Testis (tissue), 2 donors: ENCODE measurements around the gene TTL.

Source experiments
- POLR2A ChIP-seq: fragments of 450-650 bp; IDR thresholded peaks from one replicate; pipeline ENCODE4 v1.6.1; 2017; ENCODE audit warnings: antibody characterized with exemption, mild to moderate bottlenecking, moderate library complexity
- TF ChIP-seq, protein P1 (sequence below), 3 experiments: fragments of 450-650 bp in 2 of 3; fragments of 200-600 bp in 1 of 3; sonication (generic) in 1 of 3; IDR thresholded peaks; one replicate each; pipeline ENCODE4 v1.5.1; 2016 to 2019; ENCODE audit warnings: antibody characterized with exemption in 3 of 3, mild to moderate bottlenecking in 2 of 3, moderate library complexity in 1 of 3

DNA sequence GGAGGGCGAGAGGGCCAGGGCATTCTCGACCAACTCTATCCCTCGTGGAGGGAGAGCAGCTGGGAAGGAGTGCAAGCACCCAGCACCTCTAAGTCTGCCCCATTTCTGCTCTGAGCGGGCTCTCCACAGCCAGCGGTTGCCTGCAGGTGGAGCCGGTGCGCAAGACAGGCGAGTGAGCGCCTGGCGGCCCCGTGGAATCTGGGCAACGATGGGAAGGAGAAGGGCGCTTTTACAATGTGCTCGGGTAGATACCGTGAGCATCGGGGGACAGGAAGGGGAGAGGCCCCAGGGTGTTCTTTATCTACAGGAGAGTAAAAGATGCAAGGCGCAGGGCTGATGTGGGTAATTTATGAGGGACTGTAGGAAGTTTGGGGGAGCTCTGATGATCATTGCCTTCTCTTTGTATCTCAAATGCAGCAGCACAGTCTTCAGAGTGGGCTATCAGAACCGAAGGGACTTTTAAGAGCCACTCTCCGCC, 867 bp upstream of the TTL start:
- no peak for TF ChIP-seq POLR2A
- TF ChIP-seq, protein P1, sequence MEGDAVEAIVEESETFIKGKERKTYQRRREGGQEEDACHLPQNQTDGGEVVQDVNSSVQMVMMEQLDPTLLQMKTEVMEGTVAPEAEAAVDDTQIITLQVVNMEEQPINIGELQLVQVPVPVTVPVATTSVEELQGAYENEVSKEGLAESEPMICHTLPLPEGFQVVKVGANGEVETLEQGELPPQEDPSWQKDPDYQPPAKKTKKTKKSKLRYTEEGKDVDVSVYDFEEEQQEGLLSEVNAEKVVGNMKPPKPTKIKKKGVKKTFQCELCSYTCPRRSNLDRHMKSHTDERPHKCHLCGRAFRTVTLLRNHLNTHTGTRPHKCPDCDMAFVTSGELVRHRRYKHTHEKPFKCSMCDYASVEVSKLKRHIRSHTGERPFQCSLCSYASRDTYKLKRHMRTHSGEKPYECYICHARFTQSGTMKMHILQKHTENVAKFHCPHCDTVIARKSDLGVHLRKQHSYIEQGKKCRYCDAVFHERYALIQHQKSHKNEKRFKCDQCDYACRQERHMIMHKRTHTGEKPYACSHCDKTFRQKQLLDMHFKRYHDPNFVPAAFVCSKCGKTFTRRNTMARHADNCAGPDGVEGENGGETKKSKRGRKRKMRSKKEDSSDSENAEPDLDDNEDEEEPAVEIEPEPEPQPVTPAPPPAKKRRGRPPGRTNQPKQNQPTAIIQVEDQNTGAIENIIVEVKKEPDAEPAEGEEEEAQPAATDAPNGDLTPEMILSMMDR (IDR thresholded peaks at IDR 0.05): peak; percentile 50 to 57 (median 51)
